Tibial nerve (tissue), 4 donors: Measurements from ENCODE around the gene DOK6. TPM values are rescaled to one million over a fixed set of nuclear protein-coding genes. Genes with fewer than 3 reads are reported as not detected.

Experiments used
- DNase-seq, 2 donors: peaks; one replicate each; pipeline ENCODE4 v3.0.0-alpha.2; 2019; ENCODE audit warnings: low spot score in 2 of 2
- H3K27ac ChIP-seq, 4 donors: fragments of 200-600 bp; sonication (generic) in 3 of 4; one replicate each; pipeline ENCODE4 v1.5.1; 2017 to 2019; ENCODE audit warnings: mild to moderate bottlenecking in 1 of 4
- H3K27me3 ChIP-seq, 2 donors: fragments of 200-600 bp; sonication (generic) in 1 of 2; one replicate each; pipeline versions ENCODE4 v1.5.1 to v1.6.0; 2017 to 2019
- H3K36me3 ChIP-seq, 3 donors: fragments of 200-600 bp; sonication (generic); one replicate each; pipeline ENCODE4 v1.5.1; 2018 to 2019
- H3K4me1 ChIP-seq, 4 donors: fragments of 200-600 bp; sonication (generic) in 3 of 4; one replicate each; pipeline ENCODE4 v1.5.1; 2017 to 2019
- H3K4me3 ChIP-seq, 4 donors: fragments of 200-600 bp; sonication (generic) in 3 of 4; one replicate each; pipeline ENCODE4 v1.5.1; 2017 to 2019; ENCODE audit warnings: mild to moderate bottlenecking in 1 of 4, moderate library complexity in 1 of 4
- H3K9me3 ChIP-seq, 4 donors: fragments of 200-600 bp; sonication (generic) in 3 of 4; one replicate each; pipeline ENCODE4 v1.5.1; 2017 to 2019
- EP300 ChIP-seq, 2 donors: sonication (generic); formaldehyde crosslinking; IDR thresholded peaks; one replicate each; pipeline ENCODE4 v1.6.1; 2017; ENCODE audit warnings: antibody characterized with exemption in 2 of 2, mild to moderate bottlenecking in 1 of 2
- POLR2A ChIP-seq, 2 donors: fragments of 450-650 bp; IDR thresholded peaks; one replicate each; pipeline ENCODE4 v1.6.1; 2017; ENCODE audit warnings: antibody characterized with exemption in 2 of 2, mild to moderate bottlenecking in 2 of 2, moderate library complexity in 2 of 2
- WGBS, 2 donors: methylation state at CpG; one replicate each; pipeline ENCODE4 v1.1.5; 2018; 5-methylcytosine and 5-hydroxymethylcytosine counted together
- total RNA-seq, 4 donors: library from RNA; depleted of rRNA; stranded (reverse); fragments of >200 nt; gene quantifications; one replicate each; pipeline ENCODE4 v1.1.0, GENCODE V29; 2016
- TF ChIP-seq, protein P1 (sequence below), 5 experiments: fragments of 200-600 bp in 3 of 5; fragments of 450-650 bp in 2 of 5; sonication (generic) in 3 of 5; IDR thresholded peaks; one replicate each; pipeline ENCODE4 v1.5.1; 2016 to 2019; ENCODE audit warnings: antibody characterized with exemption in 5 of 5, mild to moderate bottlenecking in 3 of 5, moderate library complexity in 2 of 5

The DOK6 gene
- total RNA-seq, 4 donors from 2014 or later, result 4.0 to 28.6 (median 6.1) TPM

DNA sequence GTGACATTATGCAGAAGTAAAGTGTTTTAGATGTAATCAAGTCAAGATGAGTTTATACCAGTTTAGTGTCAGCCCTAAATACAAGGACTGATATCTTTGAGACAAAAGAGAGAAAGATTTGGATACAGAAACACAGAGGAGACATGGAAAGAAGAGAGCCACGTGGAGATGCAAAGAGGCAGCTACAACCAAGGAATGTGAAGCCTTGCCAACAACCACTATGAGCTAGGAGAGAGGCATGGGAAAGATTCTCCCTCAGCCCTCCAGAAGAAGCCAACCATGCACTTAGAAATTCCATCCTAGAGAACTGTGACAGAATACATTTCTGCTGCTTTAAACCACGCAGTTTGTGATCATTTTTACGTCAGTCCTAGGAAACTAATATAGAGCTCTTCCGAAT lies 217.2 kb downstream of the DOK6 start:
- TF ChIP-seq EP300 (IDR thresholded peaks at IDR 0.05) (no peak), POLR2A (IDR thresholded peaks at IDR 0.05) (no peak)
- TF ChIP-seq, protein P1, sequence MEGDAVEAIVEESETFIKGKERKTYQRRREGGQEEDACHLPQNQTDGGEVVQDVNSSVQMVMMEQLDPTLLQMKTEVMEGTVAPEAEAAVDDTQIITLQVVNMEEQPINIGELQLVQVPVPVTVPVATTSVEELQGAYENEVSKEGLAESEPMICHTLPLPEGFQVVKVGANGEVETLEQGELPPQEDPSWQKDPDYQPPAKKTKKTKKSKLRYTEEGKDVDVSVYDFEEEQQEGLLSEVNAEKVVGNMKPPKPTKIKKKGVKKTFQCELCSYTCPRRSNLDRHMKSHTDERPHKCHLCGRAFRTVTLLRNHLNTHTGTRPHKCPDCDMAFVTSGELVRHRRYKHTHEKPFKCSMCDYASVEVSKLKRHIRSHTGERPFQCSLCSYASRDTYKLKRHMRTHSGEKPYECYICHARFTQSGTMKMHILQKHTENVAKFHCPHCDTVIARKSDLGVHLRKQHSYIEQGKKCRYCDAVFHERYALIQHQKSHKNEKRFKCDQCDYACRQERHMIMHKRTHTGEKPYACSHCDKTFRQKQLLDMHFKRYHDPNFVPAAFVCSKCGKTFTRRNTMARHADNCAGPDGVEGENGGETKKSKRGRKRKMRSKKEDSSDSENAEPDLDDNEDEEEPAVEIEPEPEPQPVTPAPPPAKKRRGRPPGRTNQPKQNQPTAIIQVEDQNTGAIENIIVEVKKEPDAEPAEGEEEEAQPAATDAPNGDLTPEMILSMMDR (IDR thresholded peaks at IDR 0.05), result no peak
- H3K9me3 ChIP-seq, result no peaks in the 10 kb centered on the region
- H3K27me3 ChIP-seq, result no peaks in the 10 kb centered on the region
- no peak overlapping the region for H3K27ac ChIP-seq
- DNase-seq, result no peak
- 73 to 79% methylated on average over 4 of the region's 4 CpGs for WGBS, 2 donors
- no peaks in the 10 kb centered on the region for H3K36me3 ChIP-seq
- H3K4me1 ChIP-seq, result peaks cover 0 to 10% (median 0%) of the 10 kb centered on the region in 4 donors
- H3K4me3 ChIP-seq, result no peak overlapping the region

DNA sequence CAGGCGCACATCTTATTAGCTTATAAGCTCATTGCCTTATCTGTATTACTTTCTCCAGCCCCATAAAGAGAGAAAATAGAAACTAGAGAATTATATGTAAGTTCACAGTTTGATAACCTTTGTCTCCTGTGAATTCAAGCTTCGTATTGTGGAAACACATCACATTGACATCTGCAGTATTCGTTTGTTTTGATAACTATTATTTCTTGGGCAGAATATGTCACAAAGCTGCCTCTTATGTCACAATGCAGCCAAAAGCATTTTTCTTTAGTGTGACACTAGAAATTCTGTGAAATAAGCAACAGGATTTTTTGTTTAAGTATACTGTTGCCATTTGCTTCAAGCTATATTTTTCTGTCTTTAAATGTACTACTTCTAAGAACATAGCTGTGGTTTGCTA lies 221.5 kb downstream of the DOK6 start:
- DNase-seq, result no peak
- no peaks in the 10 kb centered on the region for H3K36me3 ChIP-seq
- peaks cover 0 to 10% (median 0%) of the 10 kb centered on the region in 4 donors for H3K4me1 ChIP-seq
- H3K4me3 ChIP-seq, result no peak overlapping the region
- 25 to 30% methylated on average over 3 of the region's 3 CpGs for WGBS, 2 donors
- H3K9me3 ChIP-seq, result no peaks in the 10 kb centered on the region
- H3K27ac ChIP-seq, result no peak overlapping the region
- TF ChIP-seq POLR2A (IDR thresholded peaks at IDR 0.05) (no peak), EP300 (IDR thresholded peaks at IDR 0.05) (no peak)
- TF ChIP-seq, protein P1 (IDR thresholded peaks at IDR 0.05), result no peak
- no peaks in the 10 kb centered on the region for H3K27me3 ChIP-seq

DNA sequence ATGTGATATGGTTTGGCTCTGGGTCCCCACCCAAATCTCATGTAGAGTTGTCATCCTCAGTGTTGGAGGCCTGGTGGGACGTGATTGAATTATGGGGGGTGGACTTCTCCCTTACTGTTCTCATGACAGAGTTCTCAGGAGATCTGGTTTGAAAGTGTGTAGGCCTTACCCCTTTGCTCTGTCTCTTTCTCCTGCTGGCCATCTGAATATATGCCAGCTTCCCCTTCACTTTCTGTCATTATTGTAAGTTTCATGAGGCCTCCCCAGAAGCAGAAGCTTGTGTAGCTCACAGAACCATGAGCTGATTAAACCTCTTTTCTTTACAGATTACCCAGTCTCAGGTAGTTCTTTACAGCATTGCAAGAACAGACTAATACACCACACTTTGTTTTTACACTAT lies 222.3 kb downstream of the DOK6 start:
- TF ChIP-seq POLR2A (IDR thresholded peaks at IDR 0.05) (no peak), EP300 (IDR thresholded peaks at IDR 0.05) (no peak)
- TF ChIP-seq, protein P1 (IDR thresholded peaks at IDR 0.05), result no peak
- Histone ChIP-seq H3K9me3 (no peaks in the 10 kb centered on the region), H3K27ac (no peak overlapping the region), H3K27me3 (no peaks in the 10 kb centered on the region), H3K4me3 (no peak overlapping the region), H3K36me3 (no peaks in the 10 kb centered on the region), H3K4me1 (peaks cover 0 to 10% (median 0%) of the 10 kb centered on the region in 4 donors)
- 86 to 94% methylated on average over 1 of the region's 1 CpG for WGBS, 2 donors
- DNase-seq, result no peak

DNA sequence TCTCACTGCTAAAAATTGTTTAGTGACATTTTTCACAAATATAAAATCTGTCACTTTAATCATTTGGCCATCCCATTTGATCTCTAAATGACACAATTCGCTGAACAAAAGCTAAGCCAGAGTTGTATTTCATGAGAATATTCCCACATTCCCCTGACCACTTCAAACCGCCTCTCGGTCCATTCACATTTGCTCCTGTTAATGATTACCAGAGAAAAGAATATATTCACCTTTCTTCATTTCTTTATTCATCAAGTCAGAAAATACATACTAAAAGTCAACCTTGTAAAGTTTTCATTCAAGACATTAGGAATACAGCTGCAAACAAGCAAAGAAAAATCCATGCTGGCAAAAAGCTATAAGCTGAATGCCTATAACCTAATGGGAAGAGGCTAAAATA lies 225.5 kb downstream of the DOK6 start:
- TF ChIP-seq POLR2A (IDR thresholded peaks at IDR 0.05) (no peak), EP300 (IDR thresholded peaks at IDR 0.05) (no peak)
- TF ChIP-seq, protein P1 (IDR thresholded peaks at IDR 0.05), result no peak
- no peaks in the 10 kb centered on the region for H3K9me3 ChIP-seq
- peaks cover 0 to 10% (median 0%) of the 10 kb centered on the region in 4 donors for H3K4me1 ChIP-seq
- no peak for DNase-seq
- H3K27ac ChIP-seq, result peak overlapping the region in 1 of 4 donors; percentile 14
- 81 to 84% methylated on average over 3 of the region's 3 CpGs for WGBS, 2 donors
- no peak overlapping the region for H3K4me3 ChIP-seq
- no peaks in the 10 kb centered on the region for H3K27me3 ChIP-seq
- no peaks in the 10 kb centered on the region for H3K36me3 ChIP-seq

DNA sequence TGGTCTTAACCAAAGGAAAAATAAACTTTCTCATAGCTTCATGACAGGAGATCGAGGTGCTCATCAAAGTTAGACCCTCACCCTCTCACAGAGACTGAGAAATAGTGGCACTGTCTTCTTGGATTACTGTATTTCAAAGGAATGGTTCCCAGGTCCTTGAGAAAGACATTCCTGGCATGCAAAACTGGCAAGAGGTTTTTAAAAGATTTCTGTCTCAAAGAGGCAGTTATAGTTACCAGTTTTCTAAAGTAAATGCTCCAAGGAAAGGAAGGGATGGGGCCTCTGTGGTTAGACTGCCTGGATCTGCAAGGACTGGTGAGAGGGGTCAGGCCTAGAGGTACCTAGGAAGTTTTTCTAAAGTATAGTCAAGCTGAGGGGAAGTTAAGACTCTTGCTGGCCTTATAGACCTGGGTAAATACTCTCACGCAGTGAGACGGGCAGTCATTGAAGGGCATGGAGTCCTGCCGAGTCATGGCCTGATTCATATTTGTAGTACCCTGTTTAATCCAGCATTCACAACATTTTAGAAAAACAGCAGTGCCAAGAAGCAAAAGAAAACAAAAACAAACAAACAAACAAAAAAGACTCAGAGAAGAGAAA lies 226.1 kb downstream of the DOK6 start:
- no peaks in the 10 kb centered on the region for H3K36me3 ChIP-seq
- H3K27me3 ChIP-seq, result no peaks in the 10 kb centered on the region
- H3K4me1 ChIP-seq, result peaks cover 0 to 6% (median 0%) of the 10 kb centered on the region in 4 donors
- 72 to 74% methylated on average over 4 of the region's 4 CpGs for WGBS, 2 donors
- TF ChIP-seq EP300 (IDR thresholded peaks at IDR 0.05) (no peak), POLR2A (IDR thresholded peaks at IDR 0.05) (no peak)
- TF ChIP-seq, protein P1 (IDR thresholded peaks at IDR 0.05), result no peak
- no peaks in the 10 kb centered on the region for H3K9me3 ChIP-seq
- DNase-seq, result no peak
- peak overlapping the region in 1 of 4 donors; percentile 32 for H3K27ac ChIP-seq
- no peak overlapping the region for H3K4me3 ChIP-seq
